H9 (cell line): ENCODE measurements around the gene RFFL. TPM values are rescaled to one million over a fixed set of nuclear protein-coding genes. Genes with fewer than 3 reads are reported as not detected.

Experiments
- DNase-seq: peaks from one replicate; pipeline ENCODE4 v3.0.0-alpha.2; 2017
- H2AFZ ChIP-seq: one replicate; pipeline ENCODE4 v1.6.1; 2013; ENCODE audit warnings: mild to moderate bottlenecking, low read length, control low read depth, moderate library complexity
- H2AK5ac ChIP-seq: 2 replicates; pipeline ENCODE4 v1.6.1; 2013; ENCODE audit warnings: low read length, control low read depth, mixed read lengths; ENCODE audit not compliant: insufficient read length
- H2BK120ac ChIP-seq: one replicate; pipeline ENCODE4 v1.6.1; 2013; ENCODE audit warnings: low read depth, mild to moderate bottlenecking, low read length, control low read depth, inconsistent platforms; ENCODE audit not compliant: poor library complexity, severe bottlenecking
- H2BK12ac ChIP-seq: 2 replicates; pipeline ENCODE4 v1.6.1; 2013; ENCODE audit warnings: low read length, control low read depth, mixed read lengths, low read depth; ENCODE audit not compliant: insufficient read length
- H2BK15ac ChIP-seq: 2 replicates; pipeline ENCODE4 v1.6.1; 2013; ENCODE audit warnings: low read depth, low read length, control low read depth
- H2BK20ac ChIP-seq: one replicate; pipeline ENCODE4 v1.6.1; 2013; ENCODE audit warnings: low read depth, mild to moderate bottlenecking, low read length, control low read depth, inconsistent platforms; ENCODE audit not compliant: poor library complexity, severe bottlenecking
- H2BK5ac ChIP-seq: 2 replicates; pipeline ENCODE4 v1.6.1; 2013; ENCODE audit warnings: low read length, control low read depth, mixed read lengths; ENCODE audit not compliant: insufficient read length
- H3K14ac ChIP-seq: 2 replicates; pipeline ENCODE4 v1.6.1; 2013; ENCODE audit warnings: low read length, control low read depth; ENCODE audit not compliant: insufficient read depth
- H3K18ac ChIP-seq: 2 replicates; pipeline ENCODE4 v1.6.1; 2013; ENCODE audit warnings: low read depth, mild to moderate bottlenecking, mixed read lengths, low read length, control low read depth; ENCODE audit not compliant: insufficient read length
- H3K23ac ChIP-seq: 2 replicates; pipeline ENCODE4 v1.6.1; 2013; ENCODE audit warnings: low read length, control low read depth, mixed read lengths, low read depth; ENCODE audit not compliant: insufficient read length
- H3K23me2 ChIP-seq: 2 replicates; pipeline ENCODE4 v1.6.1; 2013; ENCODE audit warnings: low read depth, mild to moderate bottlenecking, mixed read lengths, low read length, control low read depth; ENCODE audit not compliant: insufficient read length, poor library complexity, severe bottlenecking
- H3K27ac ChIP-seq: 2 replicates; pipeline ENCODE4 v1.5.1; 2013; ENCODE audit warnings: low read length, control low read depth, mixed read lengths, low read depth; ENCODE audit not compliant: insufficient read length
- H3K27me3 ChIP-seq: 2 replicates; pipeline ENCODE4 v1.6.1; 2013; ENCODE audit warnings: low read length, control low read depth, inconsistent platforms; ENCODE audit not compliant: insufficient read depth
- H3K4ac ChIP-seq: 2 replicates; pipeline ENCODE4 v1.6.1; 2013; ENCODE audit warnings: low read depth, mild to moderate bottlenecking, control low read depth, inconsistent platforms, low read length, moderate library complexity
- H3K4me1 ChIP-seq: 2 replicates; pipeline ENCODE4 v1.6.1; 2013; ENCODE audit warnings: low read length, control low read depth, inconsistent platforms; ENCODE audit not compliant: insufficient read depth
- H3K4me2 ChIP-seq: 2 replicates; pipeline ENCODE4 v1.6.1; 2013; ENCODE audit warnings: low read length, control low read depth, mixed read lengths; ENCODE audit not compliant: insufficient read length, insufficient read depth
- H3K56ac ChIP-seq: 2 replicates; pipeline ENCODE4 v1.6.1; 2013; ENCODE audit warnings: low read depth, mild to moderate bottlenecking, mixed read lengths, low read length, control low read depth; ENCODE audit not compliant: insufficient read length
- H3K79me1 ChIP-seq: 2 replicates; pipeline ENCODE4 v1.6.1; 2013; ENCODE audit warnings: low read depth, mild to moderate bottlenecking, moderate library complexity, low read length, control low read depth, inconsistent platforms; ENCODE audit not compliant: insufficient read depth, poor library complexity, severe bottlenecking
- H3K79me2 ChIP-seq: 2 replicates; pipeline ENCODE4 v1.6.1; 2013; ENCODE audit warnings: low read length, control low read depth, inconsistent platforms; ENCODE audit not compliant: insufficient read depth
- H3K9ac ChIP-seq: 2 replicates; pipeline ENCODE4 v1.6.1; 2013; ENCODE audit warnings: low read length, control low read depth, mixed read lengths; ENCODE audit not compliant: insufficient read length; ENCODE audit errors: extremely low read depth
- H3K9me3 ChIP-seq: one replicate; pipeline ENCODE4 v1.6.1; 2013; ENCODE audit warnings: low read depth, low read length, inconsistent platforms; ENCODE audit not compliant: control insufficient read depth
- H3T11ph ChIP-seq: one replicate; pipeline ENCODE4 v1.6.1; 2013; ENCODE audit warnings: mild to moderate bottlenecking, low read length, control low read depth, inconsistent platforms
- H4K20me1 ChIP-seq: one replicate; pipeline ENCODE4 v1.6.1; 2013; ENCODE audit not compliant: control insufficient read depth, insufficient read length, insufficient read depth
- H4K5ac ChIP-seq: 2 replicates; pipeline ENCODE4 v1.6.1; 2013; ENCODE audit warnings: low read depth, mild to moderate bottlenecking, mixed read lengths, low read length, control low read depth; ENCODE audit not compliant: insufficient read length
- H4K8ac ChIP-seq: replicated peaks from 2 replicates; pipeline ENCODE4 v1.6.1; 2013; ENCODE audit warnings: low read length, control low read depth, mixed read lengths, low read depth; ENCODE audit not compliant: insufficient read length
- H4K91ac ChIP-seq: 2 replicates; pipeline ENCODE4 v1.6.1; 2013; ENCODE audit warnings: low read depth, mild to moderate bottlenecking, moderate library complexity, mixed read lengths, low read length, control low read depth; ENCODE audit not compliant: insufficient read length
- H3K27ac Mint-ChIP-seq, 3 experiments: 2 replicates in 2 of 3; 3 replicates in 1 of 3; pipeline ENCODE4 v1.8.0; 2020 to 2021; ENCODE audit warnings: mixed read lengths in 3 of 3, mild to moderate bottlenecking in 1 of 3, moderate library complexity in 1 of 3
- H3K27me3 Mint-ChIP-seq: 2 replicates; pipeline ENCODE4 v1.8.0; 2021; ENCODE audit warnings: low read depth, mild to moderate bottlenecking, moderate library complexity, mixed read lengths
- H3K36me3 Mint-ChIP-seq, 3 experiments: 2 replicates in 2 of 3; 3 replicates in 1 of 3; pipeline ENCODE4 v1.8.0; 2020 to 2021; ENCODE audit warnings: low read depth in 3 of 3, mixed read lengths in 3 of 3; ENCODE audit not compliant: insufficient read depth in 1 of 3
- H3K4me1 Mint-ChIP-seq, 2 experiments: 2 replicates each; pipeline ENCODE4 v1.8.0; 2020; ENCODE audit warnings: mixed read lengths in 2 of 2
- H3K4me3 Mint-ChIP-seq, 2 experiments: 2 replicates in 1 of 2; 3 replicates in 1 of 2; pipeline ENCODE4 v1.8.0; 2020 to 2021; ENCODE audit warnings: mild to moderate bottlenecking in 2 of 2, mixed read lengths in 2 of 2, moderate library complexity in 1 of 2
- H3K9me3 Mint-ChIP-seq, 2 experiments: 2 replicates in 1 of 2; 3 replicates in 1 of 2; pipeline ENCODE4 v1.8.0; 2020; ENCODE audit warnings: mild to moderate bottlenecking in 2 of 2, mixed read lengths in 2 of 2, moderate library complexity in 1 of 2
- CTCF ChIP-seq: fragments of 200-600 bp; sonication (generic); conservative IDR thresholded peaks from 3 replicates; pipeline ENCODE4 v1.8.0; 2021; ENCODE audit warnings: antibody characterized with exemption, mild to moderate bottlenecking
- WGBS: extraction: QIAGEN DNeasy Blood & Tissue Kit; methylation state at CpG from one replicate; pipeline ENCODE4 v1.1.7; 2013; ENCODE audit warnings: missing lambda C conversion rate, low lambda C conversion rate, mixed read lengths; ENCODE audit not compliant: insufficient read length; ENCODE audit errors: extremely low coverage; 5-methylcytosine and 5-hydroxymethylcytosine counted together
- total RNA-seq: library from RNA; stranded (reverse); gene quantifications from 2 replicates; pipeline ENCODE4 v1.2.1, GENCODE V29; 2021

Gene RFFL
- total RNA-seq, 1 experiment from 2014 or later: 21.1 TPM

DNA sequence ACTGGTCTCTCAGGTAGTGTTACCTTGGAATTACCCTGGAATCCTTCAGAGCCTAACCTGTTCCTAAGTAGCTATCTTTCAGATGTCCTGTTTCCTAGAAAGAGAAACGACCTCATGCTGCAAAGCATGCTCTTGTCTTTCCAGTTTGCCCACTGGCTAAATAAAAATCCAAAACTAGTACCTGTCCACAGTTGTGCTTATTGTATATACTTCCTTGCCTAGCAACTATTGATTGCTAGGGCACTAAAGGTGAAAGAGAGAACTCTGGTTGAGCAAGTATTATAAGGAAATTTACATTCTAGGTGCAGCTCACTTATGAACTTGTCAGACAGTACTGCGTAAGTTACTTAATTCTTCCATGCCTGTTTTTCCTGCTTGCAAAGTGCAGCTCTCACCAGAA is 44.7 kb downstream of the RFFL start:
- no peaks in the 10 kb centered on the region for H3K79me2 ChIP-seq
- no peak overlapping the region for H2BK12ac ChIP-seq
- no peak overlapping the region for H2BK120ac ChIP-seq
- H2AK5ac ChIP-seq: no peak overlapping the region
- H3K36me3 Mint-ChIP-seq: peaks cover 0 to 10% (median 3%) of the 10 kb centered on the region in 3 experiments; a peak in 5 of 7 replicates
- H3K4me2 ChIP-seq: no peak overlapping the region
- H4K8ac ChIP-seq: no peak overlapping the region
- WGBS: no CpG with 5 or more reads among the region's 2 CpGs
- no peak overlapping the region for H3K9ac ChIP-seq
- no peak overlapping the region for H3K4me3 Mint-ChIP-seq
- H3K27ac ChIP-seq: no peak overlapping the region
- H3K79me1 ChIP-seq: no peaks in the 10 kb centered on the region
- H3K14ac ChIP-seq: no peak overlapping the region
- H2AFZ ChIP-seq: no peak overlapping the region
- DNase-seq: no peak
- H3K27me3 Mint-ChIP-seq: no peaks in the 10 kb centered on the region
- TF ChIP-seq CTCF: no peak
- no peaks in the 10 kb centered on the region for H4K20me1 ChIP-seq
- H3K23me2 ChIP-seq: no peaks in the 10 kb centered on the region
- no peak overlapping the region for H3K4ac ChIP-seq
- H3K27me3 ChIP-seq: no peaks in the 10 kb centered on the region
- no peak overlapping the region for H4K91ac ChIP-seq
- H2BK15ac ChIP-seq: no peak overlapping the region
- H3K9me3 ChIP-seq: no peaks in the 10 kb centered on the region
- no peak overlapping the region for H3K27ac Mint-ChIP-seq
- H3K4me1 Mint-ChIP-seq: peaks cover 4 to 7% of the 10 kb centered on the region in 2 experiments
- H3K9me3 Mint-ChIP-seq: no peaks in the 10 kb centered on the region
- no peaks in the 10 kb centered on the region for H3K4me1 ChIP-seq
- H2BK20ac ChIP-seq: no peak overlapping the region
- no peak overlapping the region for H3K18ac ChIP-seq
- H4K5ac ChIP-seq: no peak overlapping the region
- no peak overlapping the region for H3K23ac ChIP-seq
- no peak overlapping the region for H2BK5ac ChIP-seq
- H3T11ph ChIP-seq: no peak overlapping the region
- H3K56ac ChIP-seq: no peak overlapping the region
